HepG2 (cell line): ENCODE results near the gene EEF1A2. TPM values are rescaled to one million over a fixed set of nuclear protein-coding genes. Genes with fewer than 3 reads are reported as not detected.

Experiments used
- ATAC-seq: fragments of 200-7000 bp; cut with Tn5 transposase; 3 replicates; pipeline ENCODE4 v1.9.1; 2020; ENCODE audit warnings: mild to moderate bottlenecking, moderate library complexity
- BruUV-seq: library from RNA; stranded (reverse); fragments of 400-500 nt; replicated peaks from 2 replicates; lab custom pipeline; 2021; lab: Mats Ljungman, UMichigan
- CTCF ChIA-PET: fragments of 300-600 bp; formaldehyde crosslinking; extraction: SDS; loops from one replicate; lab custom pipeline; 2021; ENCODE audit warnings: low total read pairs, inconsistent platforms, low intra/inter-chr PET ratio; lab: Yijun Ruan, JAX
- POLR2A ChIA-PET: fragments of 350-600 bp; sonication (Branson Sonifier 250); formaldehyde crosslinking; loops from one replicate; lab custom pipeline; 2020; ENCODE audit warnings: antibody characterized with exemption, inconsistent platforms; lab: Yijun Ruan, JAX
- DNase-seq: peaks from one replicate; pipeline ENCODE4 v3.0.0-alpha.2; 2015; ENCODE audit warnings: low spot score
- FAIRE-seq: peaks from 3 replicates; lab custom pipeline; 2011; peaks lifted over from hg19 to GRCh38; lab: Jason Lieb, UNC
- H2AFZ ChIP-seq: one replicate; pipeline ENCODE4 v1.6.1; 2011; ENCODE audit warnings: low read length, inconsistent platforms
- H3K27ac ChIP-seq: fragments of 300-600 bp; 3 replicates; pipeline ENCODE4 v1.8.0; 2011; ENCODE audit warnings: mixed run types, mild to moderate bottlenecking, mixed read lengths, low read length, inconsistent platforms; ENCODE audit not compliant: insufficient read depth; ENCODE audit errors: extremely low read length
- H3K27me3 ChIP-seq, 2 experiments: fragments of 200-600 bp in 1 of 2; 2 replicates in 1 of 2; 3 replicates in 1 of 2; pipeline versions ENCODE4 v1.6.0 to v1.8.0; 2011; ENCODE audit warnings: low read length in 2 of 2, mild to moderate bottlenecking in 2 of 2, moderate library complexity in 2 of 2, inconsistent platforms in 1 of 2; ENCODE audit not compliant: insufficient read depth in 2 of 2, control insufficient read depth in 1 of 2
- H3K36me3 ChIP-seq, 2 experiments: fragments of 200-600 bp in 1 of 2; replicated peaks in 1 of 2; 2 replicates in 1 of 2; 3 replicates in 1 of 2; pipeline versions ENCODE4 v1.5.1 to v1.8.0; 2011; ENCODE audit warnings: low read length in 2 of 2, inconsistent platforms in 1 of 2; ENCODE audit not compliant: insufficient read depth in 2 of 2, control insufficient read depth in 1 of 2
- H3K4me1 ChIP-seq: 2 replicates; pipeline ENCODE4 v1.5.1; 2012; ENCODE audit warnings: low read length, inconsistent platforms; ENCODE audit not compliant: insufficient read depth
- H3K4me2 ChIP-seq: 2 replicates; pipeline ENCODE4 v1.6.0; 2011; ENCODE audit warnings: low read depth, low read length, inconsistent platforms
- H3K4me3 ChIP-seq, 3 experiments: fragments of 200-600 bp in 1 of 3; sonication (generic), shearing (Covaris generic) in 1 of 3; replicated peaks in 1 of 3; 2 replicates each; pipeline ENCODE4 v1.5.1; 2011 to 2016; ENCODE audit warnings: low read length in 3 of 3, inconsistent platforms in 2 of 3, low read depth in 2 of 3, mild to moderate bottlenecking in 2 of 3, control low read depth in 1 of 3, mixed read lengths in 1 of 3; ENCODE audit not compliant: insufficient read depth in 1 of 3
- H3K79me2 ChIP-seq: one replicate; pipeline ENCODE4 v1.6.1; 2011; ENCODE audit warnings: low read length, inconsistent platforms; ENCODE audit not compliant: insufficient read depth
- H3K9ac ChIP-seq: 2 replicates; pipeline ENCODE4 v1.6.0; 2011; ENCODE audit warnings: mild to moderate bottlenecking, low read depth, low read length, inconsistent platforms; ENCODE audit not compliant: insufficient read depth
- H3K9me3 ChIP-seq: 2 replicates; pipeline ENCODE4 v1.5.1; 2012; ENCODE audit warnings: mild to moderate bottlenecking, low read length
- H4K20me1 ChIP-seq: 2 replicates; pipeline ENCODE4 v1.6.0; 2011; ENCODE audit warnings: inconsistent platforms, mild to moderate bottlenecking, low read length, moderate library complexity; ENCODE audit not compliant: insufficient read depth
- DNMT3B ChIP-seq: conservative IDR thresholded peaks from 2 replicates; pipeline ENCODE4 v1.6.1; 2016; ENCODE audit warnings: missing biosample characterization, control low read depth
- EED ChIP-seq: sonication (generic); formaldehyde crosslinking; IDR thresholded peaks from 2 replicates; pipeline ENCODE4 v1.5.0; 2020; ENCODE audit warnings: mild to moderate bottlenecking, missing genetic modification reagents
- FOXA1 ChIP-seq, 2 experiments: fragments of 450-650 bp in 1 of 2; sonication (generic) in 1 of 2; formaldehyde crosslinking in 1 of 2; IDR thresholded peaks; 2 replicates each; pipeline versions ENCODE4 v1.4.0 to v1.6.1; 2016 to 2020; ENCODE audit warnings: missing genetic modification reagents in 1 of 2
- MXD4 ChIP-seq: IDR thresholded peaks from 2 replicates; pipeline ENCODE4 v1.6.1; 2016; ENCODE audit warnings: mild to moderate bottlenecking, missing biosample characterization, missing genetic modification reagents
- NFIB ChIP-seq: sonication (generic); formaldehyde crosslinking; IDR thresholded peaks from 2 replicates; pipeline ENCODE4 v1.9.0; 2021; ENCODE audit warnings: missing genetic modification reagents, mild to moderate bottlenecking, borderline replicate concordance
- RCOR2 ChIP-seq: IDR thresholded peaks from 2 replicates; pipeline ENCODE4 v1.6.1; 2016; ENCODE audit warnings: missing biosample characterization, missing genetic modification reagents
- SSRP1 ChIP-seq: IDR thresholded peaks from 2 replicates; pipeline ENCODE4 v1.6.1; 2016; ENCODE audit warnings: control low read depth
- ZFY ChIP-seq: sonication (generic); formaldehyde crosslinking; IDR thresholded peaks from 2 replicates; pipeline ENCODE4 v1.4.0; 2020; ENCODE audit warnings: missing genetic modification reagents
- ZNF431 ChIP-seq: sonication (generic); formaldehyde crosslinking; IDR thresholded peaks from 2 replicates; pipeline ENCODE4 v1.9.0; 2022; ENCODE audit warnings: missing genetic modification reagents, low read depth, mild to moderate bottlenecking, borderline replicate concordance
- ZNF607 ChIP-seq: sonication (generic); formaldehyde crosslinking; IDR thresholded peaks from 2 replicates; pipeline ENCODE4 v1.5.1; 2020; ENCODE audit warnings: missing genetic modification reagents, mild to moderate bottlenecking, borderline replicate concordance
- ZNF629 ChIP-seq: sonication (generic); formaldehyde crosslinking; conservative IDR thresholded peaks from 2 replicates; pipeline ENCODE4 v1.5.0; 2020; ENCODE audit warnings: missing genetic modification reagents
- WGBS: methylation state at CpG from one replicate; pipeline ENCODE4 v1.1.6; 2017; ENCODE audit warnings: low lambda C conversion rate; 5-methylcytosine and 5-hydroxymethylcytosine counted together
- in situ Hi-C: cut with HindIII; loops from 2 replicates; pipeline ENCODE4 v1.10.0; 2017; ENCODE audit warnings: low pct_unique_long_range_greater_than_20kb; ENCODE audit not compliant: extremely low pct_ligation_motif_present
- intact Hi-C: fragments of 100-400 bp; cut with micrococcal nuclease; formaldehyde crosslinking; loops from one replicate; pipeline ENCODE4 v1.10.0; 2022; ENCODE audit not compliant: unreplicated experiment
- polyA plus RNA-seq, 8 experiments: library from polyadenylated mRNA; depleted of rRNA in 3 of 8; stranded (reverse) in 7 of 8; unstranded in 1 of 8; fragments of >200 nt; fragmentation: Illumina TruSeq in 4 of 8; extraction: Trizol in 4 of 8; gene quantifications; 2 replicates each; pipeline versions ENCODE4 v1.2.1 to v1.2.3, GENCODE V29; 2011 to 2016; ENCODE audit warnings: low read depth in 4 of 8, missing spikeins in 1 of 8, mixed read lengths in 1 of 8; ENCODE audit not compliant: insufficient read depth in 1 of 8
- total RNA-seq, 5 experiments: library from RNA; depleted of rRNA; stranded (reverse); fragments of >200 nt; fragmentation: Illumina TruSeq; extraction: Trizol; gene quantifications; 2 replicates each; pipeline ENCODE4 v1.2.3, GENCODE V29; 2016; ENCODE audit warnings: low read depth in 1 of 5
- TF ChIP-seq, protein P1 (sequence below): sonication (generic); formaldehyde crosslinking; IDR thresholded peaks from 2 replicates; pipeline ENCODE4 v1.4.0; 2020; ENCODE audit warnings: missing genetic modification reagents
- TF ChIP-seq, protein P2 (sequence below): IDR thresholded peaks from 2 replicates; pipeline ENCODE4 v1.6.1; 2016
- TF ChIP-seq, protein P3 (sequence below): sonication (generic); formaldehyde crosslinking; IDR thresholded peaks from 2 replicates; pipeline ENCODE4 v1.4.0; 2020; ENCODE audit warnings: missing genetic modification reagents, borderline replicate concordance

The EEF1A2 gene
- total and polyA plus RNA-seq, 2 of the 13 experiments (the other 11 are each of a cell fraction or from before 2014, with no cell fraction given) = 0.44 to 0.87 TPM

DNA sequence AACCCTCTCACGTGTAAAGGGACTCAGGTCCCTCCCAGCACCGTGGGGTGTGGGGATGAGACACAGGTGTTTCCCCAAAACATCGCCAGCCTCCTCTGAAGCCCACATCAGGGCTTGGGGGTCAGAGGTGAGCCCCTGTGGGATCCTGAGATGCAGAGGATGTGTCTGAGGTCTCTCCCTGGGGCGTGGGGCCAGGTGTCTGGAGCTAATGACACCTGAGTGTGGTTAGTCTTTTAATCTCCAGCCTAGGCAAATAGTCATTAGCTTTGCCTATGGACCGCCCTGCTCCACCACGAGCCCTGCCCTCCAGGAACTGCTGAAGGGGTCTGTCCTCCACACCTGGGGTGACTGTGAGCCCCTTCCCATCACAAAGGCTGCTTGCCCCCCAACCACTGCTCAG is 46.9 kb upstream of the EEF1A2 start:
- intact Hi-C loops = no loop called here
- in situ Hi-C loops = no loop called here
- H3K27me3 ChIP-seq = peaks cover 42 to 83% of the 10 kb centered on the region in 2 experiments
- no peak overlapping the region for H3K4me3 ChIP-seq
- no peak overlapping the region for H3K4me2 ChIP-seq
- FAIRE-seq = no peak
- H3K36me3 ChIP-seq = no peaks in the 10 kb centered on the region
- no peak for ATAC-seq
- DNase-seq = no peak
- WGBS = 36% methylated on average over 5 of the region's 6 CpGs
- H3K9me3 ChIP-seq = no peaks in the 10 kb centered on the region
- POLR2A ChIA-PET = interaction anchor here (1.1 to 1.6 kb wide), 2 partner anchors 8 to 81 kb away, joined by 3 read pairs; partner anchors contain the start of gene GMEB2
- no peak overlapping the region for H2AFZ ChIP-seq
- BruUV-seq = no TSS peak
- H4K20me1 ChIP-seq = no peaks in the 10 kb centered on the region; the same call in 1 of the 2 replicates
- no peaks in the 10 kb centered on the region for H3K79me2 ChIP-seq
- peaks cover 20% of the 10 kb centered on the region for H3K4me1 ChIP-seq
- H3K27ac ChIP-seq = no peak overlapping the region
- TF ChIP-seq RCOR2 (CRISPR knock-in tag) = no peak
- peak; percentile 54; the same call in 1 of the 2 replicates for TF ChIP-seq EED (CRISPR knock-in tag)
- CTCF ChIA-PET = no interaction called here
- H3K9ac ChIP-seq = no peak overlapping the region

DNA sequence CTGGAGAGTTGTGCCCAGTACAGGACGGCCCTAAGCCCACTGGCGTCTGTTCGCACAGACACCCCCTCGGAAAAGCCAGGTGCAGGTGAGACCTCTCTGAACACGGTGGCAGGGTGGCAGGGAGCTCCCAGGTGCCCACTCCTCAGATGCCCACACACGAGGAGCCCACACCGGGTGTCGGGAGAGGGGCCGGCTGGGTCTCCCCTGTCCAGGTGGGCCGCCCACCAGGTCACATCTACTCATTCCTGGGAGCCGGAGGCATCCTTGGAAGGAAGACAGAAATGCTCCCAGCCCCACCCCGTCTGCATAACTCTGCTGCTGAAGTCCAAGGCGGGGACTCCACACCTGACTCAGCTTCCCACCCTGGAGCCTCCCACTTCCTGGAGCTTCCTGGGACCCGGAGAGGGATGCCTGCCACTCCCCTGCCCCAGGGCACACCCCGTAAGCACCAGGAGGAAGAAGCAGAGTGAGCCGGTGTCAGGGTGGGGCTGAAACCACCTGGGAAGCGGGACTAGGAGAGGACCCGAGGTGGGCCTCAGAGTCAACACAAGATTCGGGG is 46.2 kb upstream of the EEF1A2 start:
- intact Hi-C loops (no loop called here), in situ Hi-C loops (no loop called here)
- Histone ChIP-seq H3K36me3 (no peaks in the 10 kb centered on the region), H3K9me3 (no peaks in the 10 kb centered on the region), H3K27me3 (peaks cover 49 to 91% of the 10 kb centered on the region in 2 experiments), H3K79me2 (no peaks in the 10 kb centered on the region), H3K27ac (no peak overlapping the region), H3K4me2 (no peak overlapping the region; the same call in 1 of the 2 replicates), H3K4me1 (peaks cover 28% of the 10 kb centered on the region), H3K4me3 (no peak overlapping the region; a peak in 1 of 6 replicates), H2AFZ (no peak overlapping the region), H4K20me1 (no peaks in the 10 kb centered on the region; the same call in 1 of the 2 replicates), H3K9ac (no peak overlapping the region)
- FAIRE-seq (no peak), ATAC-seq (no peak), DNase-seq (no peak)
- 46% methylated on average over 17 of the region's 19 CpGs for WGBS
- POLR2A ChIA-PET = interaction anchor here (1.0 to 1.2 kb wide), 2 partner anchors 8 to 97 kb away, joined by 3 to 4 read pairs; no protein-coding TSS in a partner anchor
- CTCF ChIA-PET = no interaction called here
- no TSS peak for BruUV-seq
- TF ChIP-seq FOXA1 (IDR thresholded peaks at IDR 0.05) = no peak
- TF ChIP-seq FOXA1 (CRISPR knock-in tag; IDR thresholded peaks at IDR 0.05) = no peak
- TF ChIP-seq, protein P1, sequence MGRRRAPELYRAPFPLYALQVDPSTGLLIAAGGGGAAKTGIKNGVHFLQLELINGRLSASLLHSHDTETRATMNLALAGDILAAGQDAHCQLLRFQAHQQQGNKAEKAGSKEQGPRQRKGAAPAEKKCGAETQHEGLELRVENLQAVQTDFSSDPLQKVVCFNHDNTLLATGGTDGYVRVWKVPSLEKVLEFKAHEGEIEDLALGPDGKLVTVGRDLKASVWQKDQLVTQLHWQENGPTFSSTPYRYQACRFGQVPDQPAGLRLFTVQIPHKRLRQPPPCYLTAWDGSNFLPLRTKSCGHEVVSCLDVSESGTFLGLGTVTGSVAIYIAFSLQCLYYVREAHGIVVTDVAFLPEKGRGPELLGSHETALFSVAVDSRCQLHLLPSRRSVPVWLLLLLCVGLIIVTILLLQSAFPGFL = no peak
- TF ChIP-seq, protein P2, sequence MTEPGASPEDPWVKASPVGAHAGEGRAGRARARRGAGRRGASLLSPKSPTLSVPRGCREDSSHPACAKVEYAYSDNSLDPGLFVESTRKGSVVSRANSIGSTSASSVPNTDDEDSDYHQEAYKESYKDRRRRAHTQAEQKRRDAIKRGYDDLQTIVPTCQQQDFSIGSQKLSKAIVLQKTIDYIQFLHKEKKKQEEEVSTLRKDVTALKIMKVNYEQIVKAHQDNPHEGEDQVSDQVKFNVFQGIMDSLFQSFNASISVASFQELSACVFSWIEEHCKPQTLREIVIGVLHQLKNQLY (CRISPR knock-in tag) = no peak
- no peak for TF ChIP-seq ZNF629 (CRISPR knock-in tag)
- no peak for TF ChIP-seq ZFY (CRISPR knock-in tag)
- TF ChIP-seq MXD4 (CRISPR knock-in tag) = no peak
- no peak for TF ChIP-seq ZNF607
- TF ChIP-seq, protein P3, sequence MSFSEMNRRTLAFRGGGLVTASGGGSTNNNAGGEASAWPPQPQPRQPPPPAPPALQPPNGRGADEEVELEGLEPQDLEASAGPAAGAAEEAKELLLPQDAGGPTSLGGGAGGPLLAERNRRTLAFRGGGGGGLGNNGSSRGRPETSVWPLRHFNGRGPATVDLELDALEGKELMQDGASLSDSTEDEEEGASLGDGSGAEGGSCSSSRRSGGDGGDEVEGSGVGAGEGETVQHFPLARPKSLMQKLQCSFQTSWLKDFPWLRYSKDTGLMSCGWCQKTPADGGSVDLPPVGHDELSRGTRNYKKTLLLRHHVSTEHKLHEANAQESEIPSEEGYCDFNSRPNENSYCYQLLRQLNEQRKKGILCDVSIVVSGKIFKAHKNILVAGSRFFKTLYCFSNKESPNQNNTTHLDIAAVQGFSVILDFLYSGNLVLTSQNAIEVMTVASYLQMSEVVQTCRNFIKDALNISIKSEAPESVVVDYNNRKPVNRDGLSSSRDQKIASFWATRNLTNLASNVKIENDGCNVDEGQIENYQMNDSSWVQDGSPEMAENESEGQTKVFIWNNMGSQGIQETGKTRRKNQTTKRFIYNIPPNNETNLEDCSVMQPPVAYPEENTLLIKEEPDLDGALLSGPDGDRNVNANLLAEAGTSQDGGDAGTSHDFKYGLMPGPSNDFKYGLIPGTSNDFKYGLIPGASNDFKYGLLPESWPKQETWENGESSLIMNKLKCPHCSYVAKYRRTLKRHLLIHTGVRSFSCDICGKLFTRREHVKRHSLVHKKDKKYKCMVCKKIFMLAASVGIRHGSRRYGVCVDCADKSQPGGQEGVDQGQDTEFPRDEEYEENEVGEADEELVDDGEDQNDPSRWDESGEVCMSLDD = no peak
- TF ChIP-seq NFIB (CRISPR knock-in tag) = 0 out of 2 replicates have a peak, but pooled peaks have one; percentile 19
- no peak for TF ChIP-seq DNMT3B (CRISPR knock-in tag)
- TF ChIP-seq ZNF431 (CRISPR knock-in tag) = 0 out of 2 replicates have a peak, but pooled peaks have one; percentile 33
- TF ChIP-seq SSRP1 = no peak
